HUES6 (cell line): ENCODE data around the gene HSD11B1.

Experiments used
- H3K27ac ChIP-seq: 2 replicates; pipeline ENCODE4 v1.7.0; 2013; ENCODE audit warnings: low read depth, mild to moderate bottlenecking, low read length, inconsistent platforms
- H3K27me3 ChIP-seq: 2 replicates; pipeline ENCODE4 v1.6.1; 2013; ENCODE audit warnings: low read length; ENCODE audit not compliant: control insufficient read depth, insufficient read depth
- H3K36me3 ChIP-seq: 2 replicates; pipeline ENCODE4 v1.6.1; 2013; ENCODE audit warnings: low read length; ENCODE audit not compliant: control insufficient read depth, insufficient read depth
- H3K4me1 ChIP-seq: 2 replicates; pipeline ENCODE4 v1.6.1; 2013; ENCODE audit warnings: low read length; ENCODE audit not compliant: control insufficient read depth, insufficient read depth
- H3K4me3 ChIP-seq: 2 replicates; pipeline ENCODE4 v1.5.1; 2013; ENCODE audit warnings: low read depth, low read length
- H3K9ac ChIP-seq: one replicate; pipeline ENCODE4 v1.6.1; 2013; ENCODE audit warnings: mild to moderate bottlenecking, low read length
- H3K9me3 ChIP-seq: 2 replicates; pipeline ENCODE4 v1.6.1; 2013; ENCODE audit warnings: low read depth, low read length; ENCODE audit not compliant: control insufficient read depth, insufficient read depth

The HSD11B1 gene

GRCh38 chr1:209756615-209757445 is 52.2 kb downstream of the HSD11B1 start:
- Histone ChIP-seq H3K27ac (no peak overlapping the region), H3K36me3 (no peaks in the 10 kb centered on the region), H3K9me3 (no peaks in the 10 kb centered on the region), H3K9ac (no peak overlapping the region), H3K4me3 (no peak overlapping the region), H3K27me3 (peaks cover 23% of the 10 kb centered on the region), H3K4me1 (no peaks in the 10 kb centered on the region)

GRCh38 chr1:209758400-209758799 is 53.8 kb downstream of the HSD11B1 start:
- Histone ChIP-seq H3K27ac (no peak overlapping the region), H3K9ac (no peak overlapping the region), H3K36me3 (no peaks in the 10 kb centered on the region), H3K4me3 (no peak overlapping the region), H3K27me3 (peaks cover 23% of the 10 kb centered on the region), H3K9me3 (no peaks in the 10 kb centered on the region), H3K4me1 (no peaks in the 10 kb centered on the region)

GRCh38 chr1:209759829-209760359 is 55.2 kb downstream of the HSD11B1 start:
- no peak overlapping the region for H3K9ac ChIP-seq
- no peak overlapping the region for H3K4me3 ChIP-seq
- no peaks in the 10 kb centered on the region for H3K9me3 ChIP-seq
- no peaks in the 10 kb centered on the region for H3K36me3 ChIP-seq
- H3K4me1 ChIP-seq, result no peaks in the 10 kb centered on the region
- no peak overlapping the region for H3K27ac ChIP-seq
- H3K27me3 ChIP-seq, result peaks cover 23% of the 10 kb centered on the region

GRCh38 chr1:209761011-209761635 is 56.5 kb downstream of the HSD11B1 start:
- H3K4me3 ChIP-seq, result no peak overlapping the region
- no peaks in the 10 kb centered on the region for H3K9me3 ChIP-seq
- H3K4me1 ChIP-seq, result no peaks in the 10 kb centered on the region
- H3K9ac ChIP-seq, result no peak overlapping the region
- H3K27ac ChIP-seq, result no peak overlapping the region
- H3K36me3 ChIP-seq, result no peaks in the 10 kb centered on the region
- H3K27me3 ChIP-seq, result peaks cover 19% of the 10 kb centered on the region

GRCh38 chr1:209766051-209766450 is 61.4 kb downstream of the HSD11B1 start:
- Histone ChIP-seq H3K9me3 (peaks cover 4% of the 10 kb centered on the region; the same call in 1 of the 2 replicates), H3K4me3 (no peak overlapping the region), H3K27me3 (no peaks in the 10 kb centered on the region), H3K9ac (no peak overlapping the region), H3K27ac (no peak overlapping the region), H3K4me1 (0 out of 2 replicates have a peak, but pooled peaks cover 8% of the 10 kb centered on the region), H3K36me3 (no peaks in the 10 kb centered on the region)

GRCh38 chr1:209767096-209767495 is 62.5 kb downstream of the HSD11B1 start:
- H3K36me3 ChIP-seq, result no peaks in the 10 kb centered on the region
- 0 out of 2 replicates have a peak, but pooled peaks cover 8% of the 10 kb centered on the region for H3K4me1 ChIP-seq
- no peak overlapping the region for H3K9ac ChIP-seq
- H3K9me3 ChIP-seq, result peaks cover 8% of the 10 kb centered on the region; the same call in 1 of the 2 replicates
- H3K4me3 ChIP-seq, result no peak overlapping the region
- no peak overlapping the region for H3K27ac ChIP-seq
- H3K27me3 ChIP-seq, result no peaks in the 10 kb centered on the region

- Histone ChIP-seq H3K9me3 (peaks cover 8% of the 10 kb centered on the region; the same call in 1 of the 2 replicates), H3K4me3 (no peak overlapping the region), H3K27me3 (no peaks in the 10 kb centered on the region), H3K27ac (no peak overlapping the region), H3K9ac (no peak overlapping the region), H3K36me3 (no peaks in the 10 kb centered on the region), H3K4me1 (0 out of 2 replicates have a peak, but pooled peaks cover 8% of the 10 kb centered on the region)
These were observed 63.1 kb downstream of the HSD11B1 start for GRCh38 chr1:209767706-209768105.

GRCh38 chr1:209768354-209768774 is 63.7 kb downstream of the HSD11B1 start:
- H3K4me1 ChIP-seq, result 0 out of 2 replicates have a peak, but pooled peaks cover 8% of the 10 kb centered on the region
- no peaks in the 10 kb centered on the region for H3K27me3 ChIP-seq
- no peak overlapping the region for H3K9ac ChIP-seq
- H3K9me3 ChIP-seq, result peaks cover 8% of the 10 kb centered on the region; the same call in 1 of the 2 replicates
- H3K4me3 ChIP-seq, result no peak overlapping the region
- H3K27ac ChIP-seq, result no peak overlapping the region
- H3K36me3 ChIP-seq, result no peaks in the 10 kb centered on the region

GRCh38 chr1:209769171-209769904 is 64.7 kb downstream of the HSD11B1 start:
- H3K27ac ChIP-seq, result no peak overlapping the region
- H3K4me3 ChIP-seq, result no peak overlapping the region

GRCh38 chr1:209769971-209770370 is 65.3 kb downstream of the HSD11B1 start:
- Histone ChIP-seq H3K4me1 (0 out of 2 replicates have a peak, but pooled peaks cover 8% of the 10 kb centered on the region), H3K27me3 (no peaks in the 10 kb centered on the region), H3K36me3 (no peaks in the 10 kb centered on the region), H3K9ac (no peak overlapping the region), H3K4me3 (no peak overlapping the region), H3K27ac (no peak overlapping the region), H3K9me3 (peaks cover 8% of the 10 kb centered on the region; the same call in 1 of the 2 replicates)

More at GRCh38 chr1:209769171-209769904, 64.7 kb downstream of the HSD11B1 start:
- H3K4me1 ChIP-seq, result 0 out of 2 replicates have a peak, but pooled peaks cover 8% of the 10 kb centered on the region
- no peaks in the 10 kb centered on the region for H3K27me3 ChIP-seq
- H3K9ac ChIP-seq, result no peak overlapping the region
- peaks cover 8% of the 10 kb centered on the region; the same call in 1 of the 2 replicates for H3K9me3 ChIP-seq
- no peaks in the 10 kb centered on the region for H3K36me3 ChIP-seq
